GM21423 (cell line): ENCODE data around the gene HES3.

Experiments used
- ATAC-seq: cut with Tn5 transposase; IDR thresholded peaks from one replicate; pipeline ENCODE4 v1.9.1; 2021; ENCODE audit warnings: mild to moderate bottlenecking, moderate library complexity; ENCODE audit not compliant: unreplicated experiment

HES3 gene

DNA sequence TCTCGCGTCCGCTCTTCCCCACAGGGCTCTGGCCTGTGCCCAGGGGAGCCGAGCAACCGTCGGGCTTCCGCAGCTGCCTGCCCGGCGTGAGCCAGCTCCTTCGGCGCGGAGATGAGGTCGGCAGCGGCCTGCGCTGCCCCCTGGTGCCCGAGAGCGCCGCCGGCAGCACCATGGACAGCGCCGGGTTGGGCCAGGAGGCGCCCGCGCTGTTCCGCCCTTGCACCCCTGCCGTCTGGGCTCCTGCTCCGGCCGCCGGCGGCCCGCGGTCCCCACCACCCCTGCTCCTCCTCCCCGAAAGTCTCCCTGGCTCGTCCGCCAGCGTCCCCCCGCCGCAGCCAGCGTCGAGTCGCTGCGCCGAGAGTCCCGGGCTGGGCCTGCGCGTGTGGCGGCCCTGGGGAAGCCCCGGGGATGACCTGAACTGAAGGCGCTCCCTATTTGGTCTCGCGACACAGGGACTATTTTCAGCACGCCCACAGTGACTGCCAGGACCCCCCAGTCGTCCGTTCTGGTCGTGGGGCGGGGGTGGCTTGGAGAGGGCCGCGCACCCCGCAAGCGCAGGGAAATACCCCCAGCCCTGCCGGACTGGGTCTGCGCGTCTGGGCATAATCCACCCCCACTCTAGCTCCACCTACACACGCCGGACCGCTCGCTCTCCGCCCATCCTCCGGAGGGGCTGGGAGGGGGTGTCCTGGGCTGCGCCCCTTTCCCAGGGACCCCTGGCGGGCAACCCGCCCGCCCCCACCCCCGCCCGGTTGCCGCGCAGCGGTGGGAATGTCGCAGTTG, 1.3 kb downstream of the HES3 start:
- ATAC-seq: peak; percentile 58

DNA sequence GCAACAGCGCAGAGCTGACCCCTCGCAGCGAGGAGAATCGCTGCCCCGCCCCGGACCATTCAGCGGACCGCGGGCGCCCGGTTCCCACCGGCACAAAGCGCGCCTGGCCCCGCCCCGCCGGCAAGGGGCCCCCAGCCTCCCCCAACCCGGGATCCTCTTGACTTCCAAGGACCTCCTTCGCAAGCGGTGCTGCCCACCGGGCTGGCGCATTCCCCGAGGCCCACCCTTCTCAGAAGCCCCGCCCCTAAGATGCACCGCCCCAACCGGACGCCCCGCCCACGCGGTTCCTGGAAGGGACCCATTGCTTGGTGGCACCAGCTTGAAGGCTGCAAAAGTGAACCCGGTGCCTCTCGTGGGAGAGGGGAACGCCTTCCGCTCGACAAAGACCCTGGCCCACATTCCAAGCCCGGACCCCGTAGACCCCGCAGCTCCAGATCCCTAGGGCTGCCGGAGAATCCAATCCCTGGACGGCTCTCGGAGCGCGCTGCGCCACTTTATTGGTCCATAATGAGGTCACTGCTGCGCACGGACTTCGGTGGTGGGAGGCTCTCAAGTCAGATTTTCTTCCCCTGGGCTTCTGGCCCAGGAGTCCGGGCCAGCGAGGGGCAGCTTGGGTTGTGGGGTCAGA, 2.0 kb downstream of the HES3 start:
- no peak for ATAC-seq

DNA sequence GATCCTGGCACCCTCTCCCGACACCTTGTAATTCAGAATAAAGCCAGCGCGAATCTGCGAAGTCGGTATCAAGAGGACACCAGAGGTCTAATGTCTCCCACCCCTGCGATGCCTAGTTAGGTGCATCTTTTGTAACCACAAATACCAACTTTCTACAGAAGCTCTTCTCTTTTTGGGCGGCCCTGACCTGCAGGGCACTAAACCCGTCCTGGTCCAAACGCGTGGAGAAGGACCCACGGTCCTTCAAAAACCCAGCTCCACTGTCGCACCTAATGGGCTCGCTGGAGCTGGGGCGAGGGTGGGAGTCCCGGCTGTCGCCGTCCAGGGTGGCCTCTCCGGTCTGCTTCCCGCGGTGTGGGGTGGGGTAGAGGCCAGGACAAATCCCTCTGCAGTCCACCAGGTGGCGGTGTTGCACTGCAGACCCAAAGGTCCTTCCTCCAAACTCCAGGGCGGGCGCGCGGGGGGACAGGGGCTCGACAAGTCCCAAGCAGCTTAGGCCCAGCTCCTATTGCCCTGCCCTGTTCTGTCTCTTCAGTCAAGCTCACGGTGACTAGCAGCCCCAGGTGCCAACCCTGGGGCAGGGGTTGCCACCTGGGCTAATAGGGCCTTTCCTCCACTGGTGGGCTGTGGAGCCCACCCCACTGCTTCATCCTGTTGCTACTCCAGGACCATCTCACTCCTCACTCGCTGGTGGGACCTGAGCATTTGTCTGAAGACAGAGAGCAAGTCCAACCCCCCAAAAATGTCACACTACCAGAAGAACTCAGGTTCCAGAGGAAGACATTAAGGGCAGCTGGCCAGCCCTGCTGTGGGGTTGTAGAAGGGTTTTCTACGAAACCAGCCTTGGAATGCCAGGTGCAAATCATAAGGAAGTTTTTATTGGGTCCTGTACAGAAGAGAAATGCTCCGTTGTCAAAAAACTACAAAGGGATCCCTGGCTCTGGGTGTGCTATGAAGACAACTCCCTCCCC, 2.8 kb downstream of the HES3 start:
- peak; percentile 50 for ATAC-seq

GRCh38 chr1:6247651-6248050, 3.7 kb downstream of the HES3 start:
- no peak for ATAC-seq

- ATAC-seq: no peak
Measured at GRCh38 chr1:6248161-6248776, 4.3 kb downstream of the HES3 start.

DNA sequence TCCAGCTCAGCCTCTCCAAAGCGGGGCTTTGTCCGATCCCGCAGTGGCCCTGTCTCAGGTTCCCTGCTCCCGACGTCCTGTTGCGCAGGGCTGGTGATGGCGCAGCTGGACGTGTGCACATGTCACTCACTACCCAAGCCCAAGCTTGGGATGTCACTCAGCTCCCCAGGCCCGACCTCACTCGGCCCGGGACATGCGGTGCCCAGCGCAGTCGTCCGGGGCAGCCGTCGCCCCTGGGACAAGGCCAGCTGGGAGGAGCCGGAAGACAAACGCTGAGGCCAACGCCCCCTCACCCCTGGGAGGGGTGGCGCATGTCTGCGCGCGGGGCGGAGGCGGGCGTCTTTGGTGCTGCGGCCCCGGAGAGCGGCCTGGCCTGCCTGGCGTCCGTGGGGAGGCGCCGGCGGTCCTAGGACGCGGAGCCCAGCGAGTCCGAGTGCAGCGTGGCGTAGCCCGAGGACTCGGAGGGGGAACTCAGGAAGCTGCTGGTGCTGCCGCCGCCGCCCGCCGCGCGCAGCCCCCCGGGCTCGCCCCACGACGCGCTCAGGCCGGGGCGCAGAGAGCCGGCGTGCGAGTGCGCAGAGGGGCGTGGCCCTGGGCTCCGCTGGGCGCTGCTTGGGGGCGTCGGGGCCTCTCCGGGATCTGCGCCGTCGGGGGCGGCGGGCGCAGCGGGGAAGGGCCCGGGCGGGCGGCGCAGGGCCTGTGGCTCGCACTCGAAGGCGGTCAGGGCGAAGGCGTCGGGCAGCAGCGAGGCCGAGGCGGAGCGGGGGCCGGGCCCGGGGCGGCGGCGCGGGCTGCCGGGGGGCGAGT, 5.2 kb downstream of the HES3 start:
- no peak for ATAC-seq

DNA sequence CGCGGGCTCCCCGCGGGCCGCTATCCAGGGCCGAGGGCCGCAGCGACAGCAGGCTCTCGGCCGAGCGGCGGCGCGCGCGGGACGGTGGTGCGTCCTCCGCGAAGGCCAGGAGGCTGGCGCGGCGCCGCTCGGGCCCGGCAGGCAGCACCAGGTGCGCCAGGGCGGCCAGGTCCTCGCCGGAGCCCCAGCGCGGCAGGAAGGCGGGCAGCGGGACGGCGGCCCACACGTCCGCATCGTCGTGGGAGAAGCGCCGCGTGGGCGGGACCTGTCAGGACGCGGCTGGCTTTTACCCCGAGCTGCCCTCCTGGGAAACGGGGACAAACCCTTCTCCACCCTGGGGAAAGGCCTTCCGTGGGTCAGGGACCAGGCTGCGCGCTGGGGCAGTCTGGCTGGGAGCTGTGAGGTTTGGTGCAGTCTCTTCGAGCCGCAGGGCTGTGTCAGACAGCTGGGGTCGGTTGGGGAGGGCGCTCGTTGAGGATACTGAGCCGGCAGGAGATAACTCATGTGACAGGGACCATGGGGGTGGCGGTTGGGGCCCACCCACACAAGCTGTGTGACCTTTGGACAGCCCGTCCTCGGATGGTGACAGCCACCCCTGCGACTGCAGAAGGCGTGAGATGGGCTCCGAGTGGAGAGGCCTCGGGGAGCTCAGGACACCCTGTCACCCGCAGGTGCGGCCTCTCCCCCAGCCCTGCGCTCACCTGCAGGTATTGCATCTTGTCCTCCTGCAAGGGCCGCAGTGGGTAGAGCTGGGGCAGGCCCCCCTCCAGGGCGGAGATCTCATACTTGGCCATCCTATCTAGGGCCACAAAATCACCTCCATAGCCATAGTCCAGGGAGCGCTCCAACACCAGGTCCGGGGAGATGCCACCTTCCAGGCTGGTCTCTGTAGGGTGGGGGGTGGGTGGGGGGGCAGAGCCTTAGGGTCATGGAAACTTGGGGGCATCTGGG, 6.0 kb downstream of the HES3 start:
- no peak for ATAC-seq

GRCh38 chr1:6251233-6251632, 7.3 kb downstream of the HES3 start:
- ATAC-seq: no peak

DNA sequence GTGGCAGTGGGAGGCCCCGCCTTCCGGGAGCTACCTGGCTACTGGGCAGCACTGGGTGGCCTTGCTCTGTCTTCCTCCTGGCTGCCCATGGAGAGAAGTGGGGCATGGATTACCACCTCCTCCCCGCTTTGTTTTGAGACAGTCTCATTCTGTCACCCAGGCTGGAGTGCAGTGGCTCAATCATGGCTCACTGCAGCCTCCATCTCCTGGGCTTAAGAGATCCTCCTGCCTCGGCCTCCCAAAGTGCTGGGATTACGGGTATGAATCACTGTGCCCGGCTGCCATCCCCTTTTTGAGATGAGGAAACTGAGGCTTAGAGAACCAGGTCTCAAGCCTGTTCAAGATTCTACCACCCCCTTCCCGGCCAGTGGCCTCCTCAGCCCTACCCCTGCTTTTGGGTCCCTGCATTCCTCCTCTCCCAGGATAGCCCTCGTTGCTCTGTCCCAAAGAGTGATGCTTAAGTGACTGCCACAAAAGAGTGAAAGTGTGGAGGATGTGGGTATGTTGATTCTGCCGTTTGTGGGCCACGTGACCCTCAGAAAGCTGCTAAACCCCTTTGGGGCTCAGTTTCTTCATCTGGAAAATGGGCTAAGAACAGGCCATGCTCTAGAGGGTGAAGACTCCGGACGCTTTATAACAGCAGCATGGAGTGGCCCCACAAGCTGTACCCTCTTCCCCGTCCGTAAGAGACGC, 7.8 kb downstream of the HES3 start:
- ATAC-seq: no peak

DNA sequence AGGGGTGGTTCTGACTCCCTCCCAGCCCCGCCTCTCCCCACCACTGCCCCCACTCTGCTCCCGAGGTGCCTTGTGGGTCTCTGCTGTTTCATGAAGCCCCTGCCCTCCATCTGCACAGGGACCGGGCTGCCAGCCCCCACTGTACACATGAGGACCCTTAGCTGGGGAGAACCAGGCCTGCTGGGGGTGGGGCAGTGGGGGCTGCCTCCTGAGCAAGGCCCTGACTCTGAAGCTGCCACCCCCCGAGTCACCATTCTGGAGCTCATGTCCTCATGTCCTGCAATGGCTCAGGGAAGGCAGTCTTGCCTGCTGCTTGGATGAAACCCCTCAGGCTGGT, 8.4 kb downstream of the HES3 start:
- ATAC-seq: no peak

GRCh38 chr1:6253380-6253779, 9.4 kb downstream of the HES3 start:
- ATAC-seq: no peak

DNA sequence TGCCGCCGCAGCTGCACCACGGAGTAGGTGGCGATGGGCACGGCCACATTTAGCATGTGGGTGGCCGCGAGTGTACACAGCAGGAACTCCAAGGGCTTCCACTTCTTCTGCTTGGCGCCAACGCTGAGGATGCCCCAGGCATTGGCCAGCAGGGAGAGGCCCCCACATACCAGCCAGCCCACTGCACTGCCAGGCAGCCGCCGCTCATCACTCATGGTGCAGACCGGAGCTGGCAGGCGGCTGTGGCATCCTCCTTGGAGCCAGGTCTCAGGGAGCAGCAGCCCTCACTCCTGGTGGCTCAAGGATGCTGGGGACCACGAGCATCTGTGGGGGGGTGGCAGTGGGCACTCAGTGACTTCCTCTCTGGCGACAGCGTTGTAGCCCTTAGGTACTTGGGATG, 10.7 kb downstream of the HES3 start:
- no peak for ATAC-seq

- no peak for ATAC-seq
Measured at GRCh38 chr1:6256645-6257044, 12.7 kb downstream of the HES3 start.

DNA sequence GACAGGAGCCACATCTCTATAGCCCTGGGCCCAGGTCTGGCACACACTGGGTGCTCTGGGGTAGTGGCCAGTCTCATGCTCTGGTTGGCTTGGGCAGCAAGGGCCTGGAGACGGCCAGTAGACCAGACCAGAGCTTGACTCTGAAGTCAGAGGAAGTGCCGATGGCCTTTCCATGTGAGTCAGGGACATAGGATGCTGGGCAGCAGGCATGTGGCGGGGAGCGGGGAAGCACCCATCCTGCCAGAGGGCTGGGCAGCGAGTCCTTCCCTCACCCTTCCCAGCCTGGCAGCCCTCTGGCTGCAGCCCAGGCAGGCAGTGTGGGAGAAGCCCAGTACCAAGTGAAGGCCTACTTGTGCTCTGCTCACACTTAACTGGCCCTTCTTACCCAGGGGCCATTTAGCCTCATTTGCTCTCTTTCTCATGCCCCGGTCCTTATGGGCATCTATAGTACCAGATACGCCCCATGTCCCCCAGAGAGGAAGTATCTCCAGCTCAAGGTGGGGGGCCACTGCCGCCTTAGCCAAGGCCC, 13.6 kb downstream of the HES3 start:
- ATAC-seq: no peak

DNA sequence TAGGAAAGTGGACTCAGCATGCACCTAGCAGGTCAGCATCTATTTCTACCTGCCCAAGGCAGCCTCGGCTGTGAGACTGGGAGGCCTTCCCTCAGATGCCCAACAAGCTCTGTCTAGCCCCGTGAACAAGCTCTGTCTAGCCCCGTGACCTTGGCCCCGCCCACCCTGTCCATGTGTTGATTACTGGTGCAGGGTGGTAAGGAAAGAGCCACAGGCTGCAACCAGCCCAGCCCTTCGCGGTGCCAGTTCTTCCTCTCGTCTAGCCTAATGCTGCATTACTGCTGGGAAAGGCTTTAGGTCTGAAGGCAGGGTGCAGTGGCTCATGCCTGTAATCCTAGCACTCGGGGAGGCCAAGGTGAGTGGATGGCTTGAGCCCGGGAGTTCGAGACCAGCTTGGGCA, 14.7 kb downstream of the HES3 start:
- ATAC-seq: no peak

GRCh38 chr1:6259491-6260362, 15.7 kb downstream of the HES3 start:
- ATAC-seq: peak; percentile 42

DNA sequence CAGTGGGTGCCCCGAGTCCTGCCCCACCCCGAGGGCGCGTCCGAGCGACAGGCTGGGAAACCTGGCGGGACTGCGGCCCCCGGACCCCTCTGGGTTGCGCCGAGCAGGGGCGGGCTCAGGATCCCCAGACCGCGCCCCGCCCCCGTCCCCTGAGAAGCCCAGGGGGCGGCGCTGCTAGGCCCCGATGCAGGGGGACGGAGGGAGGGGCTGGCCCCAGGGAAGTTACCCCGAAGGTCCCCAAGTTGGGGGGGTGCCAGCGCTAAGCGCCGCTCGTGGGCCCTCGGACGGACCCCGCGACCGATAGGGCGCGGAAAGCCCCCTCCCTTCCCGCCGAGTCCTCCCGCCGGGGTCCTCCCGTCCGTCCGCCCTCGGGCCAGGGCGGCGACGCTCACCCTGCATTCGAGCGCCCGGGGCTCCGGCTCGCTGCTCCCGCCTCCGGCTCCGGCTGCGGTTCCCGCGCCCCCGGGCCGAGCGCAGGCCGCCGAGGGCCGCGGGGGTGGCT, 16.5 kb downstream of the HES3 start:
- ATAC-seq: no peak
